ENCODE results near the gene FASN. TPM values are rescaled to one million over a fixed set of nuclear protein-coding genes. Genes with fewer than 3 reads are reported as not detected.

Gene FASN
- polyA plus RNA-seq, 1 experiment: 11.3 TPM

DNA sequence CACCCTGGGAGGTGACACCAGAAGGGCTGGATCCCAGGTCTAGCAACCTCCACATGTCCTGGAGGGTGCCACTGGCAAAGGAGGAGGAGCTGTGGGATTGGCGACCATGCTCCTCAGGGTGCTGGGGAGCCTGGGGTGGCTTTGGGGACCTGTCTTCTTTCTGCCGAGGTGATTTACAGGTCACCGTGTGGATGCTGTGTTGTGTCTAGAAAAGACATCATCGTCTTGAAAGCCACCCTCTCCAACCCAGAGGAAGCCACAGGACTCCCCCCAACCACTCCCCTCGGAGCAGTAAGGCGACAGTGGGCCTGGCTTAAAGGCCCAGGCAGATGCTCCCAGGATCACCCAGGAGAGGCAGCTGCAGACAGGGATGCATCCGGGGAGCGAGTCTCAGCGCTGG, 29.7 kb upstream of the FASN start:
- POLR2A ChIA-PET: no interaction called here
- no peak overlapping the region for H3K4me3 ChIP-seq (ENCODE audit: low read depth, low read length)
- no peak for DNase-seq (ENCODE audit: low read depth)
- peaks cover 8% of the 10 kb centered on the region for H3K36me3 ChIP-seq (ENCODE audit: control insufficient read depth, insufficient read depth, low read length)
- TF ChIP-seq, protein P1, sequence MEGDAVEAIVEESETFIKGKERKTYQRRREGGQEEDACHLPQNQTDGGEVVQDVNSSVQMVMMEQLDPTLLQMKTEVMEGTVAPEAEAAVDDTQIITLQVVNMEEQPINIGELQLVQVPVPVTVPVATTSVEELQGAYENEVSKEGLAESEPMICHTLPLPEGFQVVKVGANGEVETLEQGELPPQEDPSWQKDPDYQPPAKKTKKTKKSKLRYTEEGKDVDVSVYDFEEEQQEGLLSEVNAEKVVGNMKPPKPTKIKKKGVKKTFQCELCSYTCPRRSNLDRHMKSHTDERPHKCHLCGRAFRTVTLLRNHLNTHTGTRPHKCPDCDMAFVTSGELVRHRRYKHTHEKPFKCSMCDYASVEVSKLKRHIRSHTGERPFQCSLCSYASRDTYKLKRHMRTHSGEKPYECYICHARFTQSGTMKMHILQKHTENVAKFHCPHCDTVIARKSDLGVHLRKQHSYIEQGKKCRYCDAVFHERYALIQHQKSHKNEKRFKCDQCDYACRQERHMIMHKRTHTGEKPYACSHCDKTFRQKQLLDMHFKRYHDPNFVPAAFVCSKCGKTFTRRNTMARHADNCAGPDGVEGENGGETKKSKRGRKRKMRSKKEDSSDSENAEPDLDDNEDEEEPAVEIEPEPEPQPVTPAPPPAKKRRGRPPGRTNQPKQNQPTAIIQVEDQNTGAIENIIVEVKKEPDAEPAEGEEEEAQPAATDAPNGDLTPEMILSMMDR (IDR thresholded peaks at IDR 0.05; ENCODE audit: insufficient read depth, low read depth, low read length): no peak
- CTCF ChIA-PET: no interaction called here
- H3K27me3 ChIP-seq (ENCODE audit: control insufficient read depth, insufficient read depth, low read length): no peaks in the 10 kb centered on the region

- no peak for DNase-seq (ENCODE audit: low read depth)
- ChIA-PET POLR2A (no interaction called here), CTCF (no interaction called here)
- H3K4me3 ChIP-seq (ENCODE audit: low read depth, low read length): no peak overlapping the region
- H3K36me3 ChIP-seq (ENCODE audit: control insufficient read depth, insufficient read depth, low read length): peaks cover 8% of the 10 kb centered on the region
- no peaks in the 10 kb centered on the region for H3K27me3 ChIP-seq (ENCODE audit: control insufficient read depth, insufficient read depth, low read length)
- TF ChIP-seq, protein P1 (IDR thresholded peaks at IDR 0.05; ENCODE audit: insufficient read depth, low read depth, low read length): no peak
Observed at GRCh38 chr17:82127315-82127595, 29.2 kb upstream of the FASN start.

GRCh38 chr17:82126556-82127314, 28.7 kb upstream of the FASN start:
- ChIA-PET CTCF (no interaction called here), POLR2A (no interaction called here)
- H3K4me3 ChIP-seq (ENCODE audit: low read depth, low read length): no peak overlapping the region
- no peaks in the 10 kb centered on the region for H3K27me3 ChIP-seq (ENCODE audit: control insufficient read depth, insufficient read depth, low read length)
- H3K36me3 ChIP-seq (ENCODE audit: control insufficient read depth, insufficient read depth, low read length): peaks cover 9% of the 10 kb centered on the region
- TF ChIP-seq, protein P1 (IDR thresholded peaks at IDR 0.05; ENCODE audit: insufficient read depth, low read depth, low read length): no peak
- DNase-seq (ENCODE audit: low read depth): no peak

DNA sequence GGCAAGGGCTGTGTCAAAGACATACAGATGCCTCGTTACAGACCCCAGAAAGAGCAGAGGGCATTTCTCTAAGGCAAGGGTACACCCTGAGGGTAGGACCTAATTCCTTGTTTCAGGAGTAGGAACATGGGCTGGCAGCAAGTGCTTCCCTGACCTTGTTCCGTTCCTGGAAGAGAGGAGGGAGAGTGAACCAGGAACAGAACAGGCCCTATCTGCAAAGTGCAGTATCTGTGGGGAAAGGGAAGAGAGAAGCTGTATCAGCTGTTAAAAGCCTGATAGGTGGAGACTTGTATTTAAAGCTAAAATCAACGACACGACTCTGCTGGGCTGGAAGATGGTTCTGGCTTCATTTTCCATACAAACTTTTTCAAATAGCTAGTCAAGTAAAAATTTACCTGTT, 26.1 kb upstream of the FASN start:
- POLR2A ChIA-PET: no interaction called here
- DNase-seq (ENCODE audit: low read depth): no peak
- no peaks in the 10 kb centered on the region for H3K27me3 ChIP-seq (ENCODE audit: control insufficient read depth, insufficient read depth, low read length)
- H3K4me3 ChIP-seq (ENCODE audit: low read depth, low read length): no peak overlapping the region
- CTCF ChIA-PET: no interaction called here
- peaks cover 9% of the 10 kb centered on the region for H3K36me3 ChIP-seq (ENCODE audit: control insufficient read depth, insufficient read depth, low read length)
- TF ChIP-seq, protein P1 (IDR thresholded peaks at IDR 0.05; ENCODE audit: insufficient read depth, low read depth, low read length): no peak

GRCh38 chr17:82121660-82122629, 23.9 kb upstream of the FASN start:
- TF ChIP-seq, protein P1 (IDR thresholded peaks at IDR 0.05; ENCODE audit: insufficient read depth, low read depth, low read length): no peak
- DNase-seq (ENCODE audit: low read depth): no peak
- ChIA-PET CTCF (interaction anchor here (1.2 kb wide), 1 partner anchor 16 kb away, joined by 4 read pairs; no protein-coding TSS in a partner anchor), POLR2A (no interaction called here)
- Histone ChIP-seq H3K36me3 (ENCODE audit: control insufficient read depth, insufficient read depth, low read length) (peaks cover 7% of the 10 kb centered on the region), H3K27me3 (ENCODE audit: control insufficient read depth, insufficient read depth, low read length) (no peaks in the 10 kb centered on the region), H3K4me3 (ENCODE audit: low read depth, low read length) (no peak overlapping the region)
